ENCODE results near the gene ADAMTSL2. TPM values are rescaled to one million over a fixed set of nuclear protein-coding genes. Genes with fewer than 3 reads are reported as not detected.

The ADAMTSL2 gene
- total RNA-seq, 2 experiments from 2014 or later = 0.05 to 0.07 TPM

GRCh38 chr9:133516256-133516960 lies 18.1 kb upstream of the ADAMTSL2 start:
- Mint-ChIP-seq H3K4me3 (no peak overlapping the region), H3K4me1 (ENCODE audit: low read depth) (no peaks in the 10 kb centered on the region), H3K27ac (no peak overlapping the region), H3K36me3 (no peaks in the 10 kb centered on the region), H3K27me3 (no peaks in the 10 kb centered on the region), H3K9me3 (no peaks in the 10 kb centered on the region)
- intact Hi-C loops (cut with micrococcal nuclease) = no loop called here
- no peak for DNase-seq
- ChIA-PET CTCF (no interaction called here), POLR2A (no interaction called here)

DNA sequence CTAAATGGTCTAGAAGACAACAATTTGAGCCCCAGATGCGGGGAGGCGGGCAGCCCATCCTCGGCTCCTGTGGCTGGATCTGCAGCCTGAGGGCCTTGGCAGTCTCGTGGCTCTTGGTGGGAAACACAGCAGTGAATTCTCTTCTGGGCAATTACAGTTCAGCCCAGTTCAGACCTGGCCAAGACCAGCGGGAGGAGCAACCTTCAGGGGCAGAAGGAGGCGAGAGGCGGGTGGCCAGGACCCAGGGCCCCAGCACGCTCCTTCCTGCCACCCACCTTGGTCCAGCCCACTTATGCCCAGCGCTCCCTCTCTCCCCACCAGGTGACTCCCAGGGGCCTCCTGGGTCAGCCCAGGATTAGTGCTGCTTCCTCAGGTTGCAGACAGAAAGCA lies 17.5 kb upstream of the ADAMTSL2 start:
- DNase-seq = no peak
- no peaks in the 10 kb centered on the region for H3K27me3 Mint-ChIP-seq
- H3K36me3 Mint-ChIP-seq = no peaks in the 10 kb centered on the region
- POLR2A ChIA-PET = no interaction called here
- H3K9me3 Mint-ChIP-seq = no peaks in the 10 kb centered on the region
- intact Hi-C loops (cut with micrococcal nuclease) = no loop called here
- no peak overlapping the region for H3K27ac Mint-ChIP-seq
- H3K4me3 Mint-ChIP-seq = no peak overlapping the region
- CTCF ChIA-PET = no interaction called here
- H3K4me1 Mint-ChIP-seq (ENCODE audit: low read depth) = no peaks in the 10 kb centered on the region

GRCh38 chr9:133517711-133518110 lies 16.8 kb upstream of the ADAMTSL2 start:
- DNase-seq = no peak
- H3K4me3 Mint-ChIP-seq = no peak overlapping the region
- ChIA-PET POLR2A (no interaction called here), CTCF (interaction anchor here (1.2 kb wide), 1 partner anchor 9 kb away, joined by 3 read pairs; no protein-coding TSS in a partner anchor)
- no peaks in the 10 kb centered on the region for H3K36me3 Mint-ChIP-seq
- H3K4me1 Mint-ChIP-seq (ENCODE audit: low read depth) = no peaks in the 10 kb centered on the region
- H3K27ac Mint-ChIP-seq = no peak overlapping the region
- intact Hi-C loops (cut with micrococcal nuclease) = no loop called here
- no peaks in the 10 kb centered on the region for H3K27me3 Mint-ChIP-seq
- no peaks in the 10 kb centered on the region for H3K9me3 Mint-ChIP-seq

GRCh38 chr9:133518200-133518599 lies 16.3 kb upstream of the ADAMTSL2 start:
- no peak overlapping the region for H3K27ac Mint-ChIP-seq
- no peaks in the 10 kb centered on the region for H3K36me3 Mint-ChIP-seq
- ChIA-PET POLR2A (no interaction called here), CTCF (interaction anchor here (1.2 kb wide), 1 partner anchor 9 kb away, joined by 3 read pairs; no protein-coding TSS in a partner anchor)
- no peak for DNase-seq
- H3K9me3 Mint-ChIP-seq = no peaks in the 10 kb centered on the region
- no peak overlapping the region for H3K4me3 Mint-ChIP-seq
- H3K27me3 Mint-ChIP-seq = no peaks in the 10 kb centered on the region
- no peaks in the 10 kb centered on the region for H3K4me1 Mint-ChIP-seq (ENCODE audit: low read depth)
- intact Hi-C loops (cut with micrococcal nuclease) = no loop called here

GRCh38 chr9:133518706-133519449 lies 15.6 kb upstream of the ADAMTSL2 start:
- no peaks in the 10 kb centered on the region for H3K4me1 Mint-ChIP-seq (ENCODE audit: low read depth)
- H3K9me3 Mint-ChIP-seq = no peaks in the 10 kb centered on the region
- ChIA-PET CTCF (interaction anchor here (1.2 kb wide), 1 partner anchor 10 kb away, joined by 3 read pairs; no protein-coding TSS in a partner anchor), POLR2A (no interaction called here)
- no peak overlapping the region for H3K27ac Mint-ChIP-seq
- no peaks in the 10 kb centered on the region for H3K36me3 Mint-ChIP-seq
- H3K4me3 Mint-ChIP-seq = no peak overlapping the region
- DNase-seq = no peak
- H3K27me3 Mint-ChIP-seq = no peaks in the 10 kb centered on the region
- intact Hi-C loops (cut with micrococcal nuclease) = no loop called here

- Mint-ChIP-seq H3K36me3 (no peaks in the 10 kb centered on the region), H3K27me3 (no peaks in the 10 kb centered on the region), H3K27ac (no peak overlapping the region), H3K4me1 (ENCODE audit: low read depth) (no peaks in the 10 kb centered on the region), H3K4me3 (no peak overlapping the region), H3K9me3 (no peaks in the 10 kb centered on the region)
- ChIA-PET POLR2A (no interaction called here), CTCF (no interaction called here)
- intact Hi-C loops (cut with micrococcal nuclease) = no loop called here
- no peak for DNase-seq
Measured at GRCh38 chr9:133519693-133520092, 14.8 kb upstream of the ADAMTSL2 start.

GRCh38 chr9:133520121-133520835 lies 14.2 kb upstream of the ADAMTSL2 start:
- Mint-ChIP-seq H3K27ac (no peak overlapping the region), H3K27me3 (no peaks in the 10 kb centered on the region), H3K4me1 (ENCODE audit: low read depth) (no peaks in the 10 kb centered on the region), H3K4me3 (no peak overlapping the region), H3K9me3 (no peaks in the 10 kb centered on the region), H3K36me3 (no peaks in the 10 kb centered on the region)
- intact Hi-C loops (cut with micrococcal nuclease) = no loop called here
- ChIA-PET POLR2A (no interaction called here), CTCF (no interaction called here)
- no peak for DNase-seq

DNA sequence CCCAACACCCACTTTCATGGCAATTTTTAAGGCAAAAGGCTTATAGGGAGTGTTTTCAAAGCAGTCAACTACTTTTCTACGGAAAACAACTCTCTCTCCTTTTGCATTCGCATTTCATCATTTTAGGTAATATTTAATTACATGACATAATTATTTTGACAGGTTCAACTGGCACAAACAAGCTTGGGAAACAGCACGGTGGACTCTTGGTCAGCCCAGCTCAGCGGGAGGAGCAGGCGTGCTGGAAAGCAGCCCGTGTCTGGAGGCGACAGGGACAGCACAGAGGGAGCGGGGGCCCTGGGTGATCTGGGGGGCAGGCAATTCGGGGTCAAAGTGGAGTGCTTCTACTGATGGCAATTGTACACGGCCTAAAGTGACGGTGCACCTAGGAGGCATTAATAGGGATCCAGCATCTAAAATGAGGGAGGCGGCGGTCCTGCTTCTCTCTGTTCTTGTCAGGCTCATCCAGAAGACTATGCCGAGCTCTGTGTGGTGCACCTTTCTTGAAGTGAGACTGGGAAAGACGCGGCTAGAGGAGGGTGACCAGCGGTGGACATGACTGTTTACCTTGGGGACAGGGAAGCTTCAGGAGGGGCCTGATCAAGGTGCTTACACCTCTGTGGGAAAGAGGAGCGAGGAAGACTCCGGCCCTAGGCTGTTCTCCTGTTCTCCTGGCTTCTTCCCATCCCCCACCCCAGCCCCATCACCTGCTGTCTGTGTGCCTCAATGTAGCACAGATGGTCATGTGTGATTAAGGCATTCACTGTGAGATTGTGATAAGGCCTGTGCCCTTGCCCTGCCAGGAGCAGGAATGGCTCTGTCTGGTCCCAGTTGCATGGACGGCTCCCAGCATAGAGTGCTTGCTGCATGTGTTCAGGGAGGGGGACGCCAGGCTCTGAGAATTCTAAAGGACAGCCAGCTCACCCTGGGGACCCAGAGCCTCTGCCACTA lies 13.1 kb upstream of the ADAMTSL2 start:
- H3K36me3 Mint-ChIP-seq = no peaks in the 10 kb centered on the region
- no peak overlapping the region for H3K4me3 Mint-ChIP-seq
- no peaks in the 10 kb centered on the region for H3K27me3 Mint-ChIP-seq
- no peak overlapping the region for H3K27ac Mint-ChIP-seq
- no peaks in the 10 kb centered on the region for H3K4me1 Mint-ChIP-seq (ENCODE audit: low read depth)
- no peaks in the 10 kb centered on the region for H3K9me3 Mint-ChIP-seq
- intact Hi-C loops (cut with micrococcal nuclease) = no loop called here
- ChIA-PET CTCF (no interaction called here), POLR2A (no interaction called here)
- DNase-seq = no peak

DNA sequence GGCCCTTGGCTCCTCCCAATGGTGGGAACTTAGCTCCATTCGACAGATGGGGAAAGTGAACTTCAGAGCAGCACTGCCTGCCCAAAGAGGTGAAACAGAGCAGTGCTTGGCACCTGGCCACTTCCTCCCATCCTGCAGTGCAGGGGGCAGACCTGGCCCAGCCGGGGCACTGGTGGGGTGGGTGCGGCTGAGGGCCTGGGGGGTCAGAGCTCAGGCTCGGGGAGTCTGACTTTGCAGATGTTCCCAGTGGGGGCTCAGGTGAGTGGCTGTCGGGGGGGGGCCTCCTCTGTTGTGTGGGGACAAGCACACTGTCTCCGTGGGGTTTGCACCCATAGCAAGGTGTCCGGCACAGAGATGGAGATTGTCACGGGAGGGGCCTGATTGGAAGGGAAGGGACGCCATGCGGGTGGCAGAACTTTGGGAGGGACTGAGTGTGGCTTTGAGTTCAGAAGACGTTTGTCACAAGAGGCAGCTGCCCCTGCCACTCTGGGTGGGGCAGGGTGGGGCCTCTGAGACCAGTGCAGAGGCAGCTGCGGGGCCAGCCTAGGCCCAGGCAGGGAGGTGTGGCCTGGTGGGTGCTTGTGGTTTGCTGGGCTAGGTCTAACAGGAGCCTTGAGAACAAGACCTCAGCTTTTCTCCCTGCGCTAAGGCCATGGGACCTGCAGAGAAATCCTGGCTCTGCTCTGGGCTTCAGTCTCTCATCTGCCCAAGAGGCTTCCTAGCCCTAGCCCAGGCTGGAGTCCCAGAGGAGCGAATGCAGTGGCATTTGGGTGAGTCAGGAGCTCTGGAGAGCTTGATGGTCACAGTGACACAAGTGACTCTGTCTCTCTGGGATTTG lies 12.2 kb upstream of the ADAMTSL2 start:
- no peaks in the 10 kb centered on the region for H3K4me1 Mint-ChIP-seq (ENCODE audit: low read depth)
- CTCF ChIA-PET = no interaction called here
- intact Hi-C loops (cut with micrococcal nuclease) = no loop called here
- no peaks in the 10 kb centered on the region for H3K27me3 Mint-ChIP-seq
- H3K4me3 Mint-ChIP-seq = no peak overlapping the region
- no peaks in the 10 kb centered on the region for H3K36me3 Mint-ChIP-seq
- DNase-seq = no peak
- no peaks in the 10 kb centered on the region for H3K9me3 Mint-ChIP-seq
- POLR2A ChIA-PET = no interaction called here
- no peak overlapping the region for H3K27ac Mint-ChIP-seq

GRCh38 chr9:133523106-133523505 lies 11.4 kb upstream of the ADAMTSL2 start:
- CTCF ChIA-PET = no interaction called here
- no peak for DNase-seq

GRCh38 chr9:133524146-133524545 lies 10.4 kb upstream of the ADAMTSL2 start:
- Mint-ChIP-seq H3K27me3 (peaks cover 3% of the 10 kb centered on the region), H3K4me3 (no peak overlapping the region), H3K4me1 (ENCODE audit: low read depth) (no peaks in the 10 kb centered on the region), H3K36me3 (no peaks in the 10 kb centered on the region), H3K9me3 (no peaks in the 10 kb centered on the region), H3K27ac (no peak overlapping the region)
- CTCF ChIA-PET = no interaction called here
- POLR2A ChIA-PET = no interaction called here
- intact Hi-C loops (cut with micrococcal nuclease) = no loop called here
- DNase-seq = no peak

More at GRCh38 chr9:133523106-133523505, 11.4 kb upstream of the ADAMTSL2 start:
- H3K4me3 Mint-ChIP-seq = no peak overlapping the region
- H3K9me3 Mint-ChIP-seq = no peaks in the 10 kb centered on the region
- H3K27ac Mint-ChIP-seq = no peak overlapping the region
- no peaks in the 10 kb centered on the region for H3K36me3 Mint-ChIP-seq
- H3K27me3 Mint-ChIP-seq = peaks cover 1% of the 10 kb centered on the region
- no peaks in the 10 kb centered on the region for H3K4me1 Mint-ChIP-seq (ENCODE audit: low read depth)
- intact Hi-C loops (cut with micrococcal nuclease) = no loop called here
- POLR2A ChIA-PET = no interaction called here

All from activated CD4-positive, alpha-beta memory T cell treated with anti-CD3 and anti-CD28 coated beads for 36 hours (primary cell).